Measurements from ENCODE around the gene FMNL2. TPM values are rescaled to one million over a fixed set of nuclear protein-coding genes. Genes with fewer than 3 reads are reported as not detected.

FMNL2 gene
- total RNA-seq, 1 experiment from 2014 or later, result 38.2 TPM

DNA sequence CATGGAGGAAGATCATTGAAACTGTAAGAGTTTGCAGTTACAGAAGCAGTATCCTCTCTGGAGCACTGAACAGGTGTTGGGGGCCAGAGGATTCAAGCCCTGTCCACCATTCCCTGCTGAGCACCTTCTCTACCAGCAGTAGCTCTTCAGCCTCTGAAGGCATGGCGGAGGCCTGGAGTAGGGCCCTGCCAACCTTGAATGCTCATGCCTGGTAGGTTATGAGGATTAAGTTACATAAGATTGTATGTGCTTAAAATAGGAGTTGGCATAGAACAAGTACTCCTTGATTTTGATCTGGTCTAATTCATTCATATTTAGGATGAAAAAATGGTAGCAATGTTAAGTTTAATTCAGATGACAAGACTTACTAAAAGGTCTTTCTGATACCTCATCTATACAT is 40.2 kb downstream of the FMNL2 start:
- peaks cover 19% of the 10 kb centered on the region for H3K4me1 ChIP-seq
- ChIA-PET POLR2A (no interaction called here), CTCF (no interaction called here)
- no peak overlapping the region for H3K27ac Mint-ChIP-seq (ENCODE audit: unreplicated experiment)
- BruUV-seq (replicated peaks), result no TSS peak
- no peaks in the 10 kb centered on the region for H3K9me3 ChIP-seq
- H3K4me3 Mint-ChIP-seq (ENCODE audit: unreplicated experiment), result no peak overlapping the region
- no peak overlapping the region for H3K4me3 ChIP-seq (ENCODE audit: low read depth, low read length)
- H3K27me3 Mint-ChIP-seq (ENCODE audit: insufficient read depth, unreplicated experiment), result no peaks in the 10 kb centered on the region
- no peak for DNase-seq
- no peaks in the 10 kb centered on the region; the same call in 1 of the 2 replicates for H3K36me3 ChIP-seq (ENCODE audit: control insufficient read depth, insufficient read depth, low read length)
- H3K27me3 ChIP-seq (replicated peaks; ENCODE audit: control insufficient read depth, insufficient read depth, low read length), result no peaks in the 10 kb centered on the region
- H3K36me3 Mint-ChIP-seq (ENCODE audit: insufficient read depth, unreplicated experiment), result no peaks in the 10 kb centered on the region
- peaks cover 20% of the 10 kb centered on the region for H3K4me1 Mint-ChIP-seq (ENCODE audit: low read depth, unreplicated experiment)
- intact Hi-C loops (cut with micrococcal nuclease; ENCODE audit: unreplicated experiment), result no loop called here
- TF ChIP-seq, protein P1, sequence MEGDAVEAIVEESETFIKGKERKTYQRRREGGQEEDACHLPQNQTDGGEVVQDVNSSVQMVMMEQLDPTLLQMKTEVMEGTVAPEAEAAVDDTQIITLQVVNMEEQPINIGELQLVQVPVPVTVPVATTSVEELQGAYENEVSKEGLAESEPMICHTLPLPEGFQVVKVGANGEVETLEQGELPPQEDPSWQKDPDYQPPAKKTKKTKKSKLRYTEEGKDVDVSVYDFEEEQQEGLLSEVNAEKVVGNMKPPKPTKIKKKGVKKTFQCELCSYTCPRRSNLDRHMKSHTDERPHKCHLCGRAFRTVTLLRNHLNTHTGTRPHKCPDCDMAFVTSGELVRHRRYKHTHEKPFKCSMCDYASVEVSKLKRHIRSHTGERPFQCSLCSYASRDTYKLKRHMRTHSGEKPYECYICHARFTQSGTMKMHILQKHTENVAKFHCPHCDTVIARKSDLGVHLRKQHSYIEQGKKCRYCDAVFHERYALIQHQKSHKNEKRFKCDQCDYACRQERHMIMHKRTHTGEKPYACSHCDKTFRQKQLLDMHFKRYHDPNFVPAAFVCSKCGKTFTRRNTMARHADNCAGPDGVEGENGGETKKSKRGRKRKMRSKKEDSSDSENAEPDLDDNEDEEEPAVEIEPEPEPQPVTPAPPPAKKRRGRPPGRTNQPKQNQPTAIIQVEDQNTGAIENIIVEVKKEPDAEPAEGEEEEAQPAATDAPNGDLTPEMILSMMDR (IDR thresholded peaks at IDR 0.05; ENCODE audit: insufficient read depth in 1 of 2, low read depth in 1 of 2, low read length in 1 of 2, severe bottlenecking in 1 of 2, unreplicated experiment in 1 of 2), result no peak
- H3K9me3 Mint-ChIP-seq (ENCODE audit: unreplicated experiment), result no peaks in the 10 kb centered on the region

DNA sequence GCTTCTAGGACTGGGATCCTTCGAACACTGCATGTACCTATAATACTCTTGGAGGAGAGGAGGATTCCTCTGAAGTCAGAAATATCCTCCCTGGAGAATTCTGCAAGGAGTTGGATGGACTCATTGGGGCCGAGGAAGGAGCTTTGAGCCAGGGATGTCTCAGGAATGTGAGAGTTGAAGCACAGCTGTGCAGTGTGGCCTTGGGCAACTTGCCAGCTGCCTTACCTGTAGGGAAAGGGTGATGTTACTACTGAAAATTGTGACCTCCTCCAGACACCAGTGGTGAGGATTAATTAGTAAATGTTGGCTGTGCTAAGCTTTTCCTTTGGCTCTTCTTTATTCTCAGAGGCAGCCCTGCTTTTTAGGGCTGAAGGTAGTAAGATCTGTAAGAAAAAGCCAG is 41.4 kb downstream of the FMNL2 start:
- Mint-ChIP-seq H3K27me3 (ENCODE audit: insufficient read depth, unreplicated experiment) (no peaks in the 10 kb centered on the region), H3K4me1 (ENCODE audit: low read depth, unreplicated experiment) (peaks cover 20% of the 10 kb centered on the region), H3K4me3 (ENCODE audit: unreplicated experiment) (no peak overlapping the region), H3K27ac (ENCODE audit: unreplicated experiment) (peak overlapping the region; percentile 50), H3K9me3 (ENCODE audit: unreplicated experiment) (no peaks in the 10 kb centered on the region), H3K36me3 (ENCODE audit: insufficient read depth, unreplicated experiment) (no peaks in the 10 kb centered on the region)
- H3K27me3 ChIP-seq (replicated peaks; ENCODE audit: control insufficient read depth, insufficient read depth, low read length), result no peaks in the 10 kb centered on the region
- H3K4me3 ChIP-seq (ENCODE audit: low read depth, low read length), result no peak overlapping the region
- H3K36me3 ChIP-seq (ENCODE audit: control insufficient read depth, insufficient read depth, low read length), result no peaks in the 10 kb centered on the region
- ChIA-PET POLR2A (no interaction called here), CTCF (interaction anchor here (0.7 kb wide), 1 partner anchor 430 kb away, joined by 3 read pairs; no protein-coding TSS in a partner anchor)
- H3K4me1 ChIP-seq, result peaks cover 19% of the 10 kb centered on the region
- BruUV-seq (replicated peaks), result no TSS peak
- no peak for DNase-seq
- intact Hi-C loops (cut with micrococcal nuclease; ENCODE audit: unreplicated experiment), result no loop called here
- no peaks in the 10 kb centered on the region for H3K9me3 ChIP-seq
- TF ChIP-seq, protein P1 (IDR thresholded peaks at IDR 0.05; ENCODE audit: insufficient read depth in 1 of 2, low read depth in 1 of 2, low read length in 1 of 2, severe bottlenecking in 1 of 2, unreplicated experiment in 1 of 2), result no peak

DNA sequence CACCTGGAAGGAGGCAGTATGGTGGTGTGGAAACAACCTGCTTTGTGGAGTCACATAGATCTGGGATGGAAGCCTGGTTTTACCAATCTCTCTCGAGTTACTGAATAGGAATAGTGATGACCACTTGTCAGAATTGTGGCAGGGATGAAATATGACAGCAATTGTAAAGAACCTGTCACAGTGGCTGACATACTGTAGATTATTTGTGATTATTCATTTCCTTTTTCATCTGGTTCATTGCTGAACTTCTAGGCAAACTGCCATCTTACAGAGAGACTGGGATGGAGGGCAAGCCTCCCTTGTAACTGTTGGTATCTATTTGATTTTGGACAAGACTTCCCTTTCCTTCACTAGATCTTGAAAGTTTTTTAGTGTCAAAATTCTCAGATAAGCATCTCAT is 42.0 kb downstream of the FMNL2 start:
- H3K4me1 ChIP-seq, result peaks cover 19% of the 10 kb centered on the region
- TF ChIP-seq, protein P1 (IDR thresholded peaks at IDR 0.05; ENCODE audit: insufficient read depth in 1 of 2, low read depth in 1 of 2, low read length in 1 of 2, severe bottlenecking in 1 of 2, unreplicated experiment in 1 of 2), result no peak
- H3K4me3 ChIP-seq (ENCODE audit: low read depth, low read length), result no peak overlapping the region
- no peak for DNase-seq
- Mint-ChIP-seq H3K4me3 (ENCODE audit: unreplicated experiment) (no peak overlapping the region), H3K27ac (ENCODE audit: unreplicated experiment) (no peak overlapping the region), H3K36me3 (ENCODE audit: insufficient read depth, unreplicated experiment) (no peaks in the 10 kb centered on the region), H3K9me3 (ENCODE audit: unreplicated experiment) (no peaks in the 10 kb centered on the region), H3K27me3 (ENCODE audit: insufficient read depth, unreplicated experiment) (no peaks in the 10 kb centered on the region), H3K4me1 (ENCODE audit: low read depth, unreplicated experiment) (peaks cover 20% of the 10 kb centered on the region)
- H3K9me3 ChIP-seq, result no peaks in the 10 kb centered on the region
- no peaks in the 10 kb centered on the region for H3K36me3 ChIP-seq (ENCODE audit: control insufficient read depth, insufficient read depth, low read length)
- ChIA-PET POLR2A (no interaction called here), CTCF (no interaction called here)
- BruUV-seq (replicated peaks), result no TSS peak
- no peaks in the 10 kb centered on the region for H3K27me3 ChIP-seq (replicated peaks; ENCODE audit: control insufficient read depth, insufficient read depth, low read length)
- intact Hi-C loops (cut with micrococcal nuclease; ENCODE audit: unreplicated experiment), result no loop called here
